ENCODE measurements around the gene RAB37. TPM values are rescaled to one million over a fixed set of nuclear protein-coding genes. Genes with fewer than 3 reads are reported as not detected.

The RAB37 gene
- total RNA-seq, 2 donors from 2014 or later: 0.66 to 0.78 TPM

- DNase-seq (no peak), ATAC-seq (no peak)
- Histone ChIP-seq H3K27me3 (no peaks in the 10 kb centered on the region), H3K4me1 (peaks cover 96% of the 10 kb centered on the region), H3K4me3 (no peak overlapping the region), H3K36me3 (replicated peaks in 1 of 2; ENCODE audit: insufficient read depth in 1 of 2, low read depth in 2 of 2) (no peaks in the 10 kb centered on the region), H3K9me3 (no peaks in the 10 kb centered on the region), H3K27ac (peak overlapping the region in 3 of 4 donors; percentile 80 to 86 (median 83))
- TF ChIP-seq POLR2A (IDR thresholded peaks at IDR 0.05): no peak
- TF ChIP-seq, protein P1, sequence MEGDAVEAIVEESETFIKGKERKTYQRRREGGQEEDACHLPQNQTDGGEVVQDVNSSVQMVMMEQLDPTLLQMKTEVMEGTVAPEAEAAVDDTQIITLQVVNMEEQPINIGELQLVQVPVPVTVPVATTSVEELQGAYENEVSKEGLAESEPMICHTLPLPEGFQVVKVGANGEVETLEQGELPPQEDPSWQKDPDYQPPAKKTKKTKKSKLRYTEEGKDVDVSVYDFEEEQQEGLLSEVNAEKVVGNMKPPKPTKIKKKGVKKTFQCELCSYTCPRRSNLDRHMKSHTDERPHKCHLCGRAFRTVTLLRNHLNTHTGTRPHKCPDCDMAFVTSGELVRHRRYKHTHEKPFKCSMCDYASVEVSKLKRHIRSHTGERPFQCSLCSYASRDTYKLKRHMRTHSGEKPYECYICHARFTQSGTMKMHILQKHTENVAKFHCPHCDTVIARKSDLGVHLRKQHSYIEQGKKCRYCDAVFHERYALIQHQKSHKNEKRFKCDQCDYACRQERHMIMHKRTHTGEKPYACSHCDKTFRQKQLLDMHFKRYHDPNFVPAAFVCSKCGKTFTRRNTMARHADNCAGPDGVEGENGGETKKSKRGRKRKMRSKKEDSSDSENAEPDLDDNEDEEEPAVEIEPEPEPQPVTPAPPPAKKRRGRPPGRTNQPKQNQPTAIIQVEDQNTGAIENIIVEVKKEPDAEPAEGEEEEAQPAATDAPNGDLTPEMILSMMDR (IDR thresholded peaks at IDR 0.05): no peak
- WGBS, 2 donors: 40 to 80% methylated on average over 1 to 2 of the region's 2 CpGs
- intact Hi-C loops (cut with DNase I): no loop called here
Observed at GRCh38 chr17:74758848-74759168, 21.8 kb downstream of the RAB37 start.

DNA sequence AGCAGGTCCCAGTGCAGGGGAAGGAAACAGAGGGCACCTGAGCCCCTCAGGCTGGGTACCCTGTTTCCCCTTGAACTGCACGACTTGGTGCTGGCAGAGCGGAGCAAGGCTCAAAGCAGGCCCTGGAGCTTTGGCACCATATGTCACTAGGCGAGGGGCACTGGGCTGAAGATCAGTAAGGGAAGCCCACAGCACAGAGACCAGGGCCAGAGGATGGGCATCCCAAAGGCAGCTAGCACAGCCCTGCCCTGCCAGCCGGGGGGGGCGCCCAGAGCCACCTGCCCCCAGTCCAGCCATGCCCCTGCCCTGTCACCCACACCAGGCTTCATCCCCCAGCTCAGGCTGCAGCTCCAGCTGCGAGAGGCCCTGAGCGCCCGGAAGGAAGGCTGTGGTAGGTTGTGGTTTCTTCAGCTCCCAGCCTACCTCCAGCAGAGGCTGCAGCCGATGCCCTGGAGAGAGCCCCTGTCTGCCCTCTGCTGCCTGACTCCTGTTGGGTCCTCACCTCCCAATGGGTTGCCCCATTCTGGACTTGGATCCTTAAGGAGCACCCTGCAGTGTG, 22.3 kb downstream of the RAB37 start:
- H3K4me1 ChIP-seq: peaks cover 97% of the 10 kb centered on the region
- TF ChIP-seq, protein P1 (IDR thresholded peaks at IDR 0.05): no peak
- TF ChIP-seq POLR2A (IDR thresholded peaks at IDR 0.05): no peak
- 44 to 50% methylated on average over 2 to 7 of the region's 9 CpGs for WGBS, 2 donors
- no peaks in the 10 kb centered on the region for H3K36me3 ChIP-seq (replicated peaks in 1 of 2; ENCODE audit: insufficient read depth in 1 of 2, low read depth in 2 of 2)
- intact Hi-C loops (cut with DNase I): no loop called here
- H3K27ac ChIP-seq: peak overlapping the region; percentile 55 to 86 (median 82)
- no peaks in the 10 kb centered on the region for H3K27me3 ChIP-seq
- no peaks in the 10 kb centered on the region for H3K9me3 ChIP-seq
- DNase-seq (no peak), ATAC-seq (no peak)
- no peak overlapping the region for H3K4me3 ChIP-seq

GRCh38 chr17:74759941-74760340, 22.9 kb downstream of the RAB37 start:
- intact Hi-C loops (cut with DNase I): no loop called here
- no peak overlapping the region for H3K4me3 ChIP-seq
- TF ChIP-seq, protein P1 (IDR thresholded peaks at IDR 0.05): no peak
- TF ChIP-seq POLR2A (IDR thresholded peaks at IDR 0.05): peak in 2 of 3 donors; percentile 52 to 57
- H3K9me3 ChIP-seq: no peaks in the 10 kb centered on the region
- H3K36me3 ChIP-seq (replicated peaks in 1 of 2; ENCODE audit: insufficient read depth in 1 of 2, low read depth in 2 of 2): no peaks in the 10 kb centered on the region
- peaks cover 93% of the 10 kb centered on the region for H3K4me1 ChIP-seq
- H3K27ac ChIP-seq: peak overlapping the region; percentile 55 to 86 (median 82)
- DNase-seq: peak; percentile 62 to 78 (median 76)
- peak; percentile 68 for ATAC-seq
- 33 to 56% methylated on average over 5 to 10 of the region's 10 CpGs for WGBS, 2 donors
- H3K27me3 ChIP-seq: no peaks in the 10 kb centered on the region

- TF ChIP-seq POLR2A (IDR thresholded peaks at IDR 0.05): no peak
- TF ChIP-seq, protein P1 (IDR thresholded peaks at IDR 0.05): no peak
- peaks cover 88% of the 10 kb centered on the region for H3K4me1 ChIP-seq
Observed at GRCh38 chr17:74760404-74761105, 23.5 kb downstream of the RAB37 start.

More at GRCh38 chr17:74760404-74761105, 23.5 kb downstream of the RAB37 start:
- ATAC-seq (peak; percentile 24), DNase-seq (peak in 1 of 4 donors; percentile 57)
- Histone ChIP-seq H3K9me3 (no peaks in the 10 kb centered on the region), H3K36me3 (replicated peaks in 1 of 2; ENCODE audit: insufficient read depth in 1 of 2, low read depth in 2 of 2) (no peaks in the 10 kb centered on the region), H3K27ac (peak overlapping the region; percentile 55 to 86 (median 82)), H3K4me3 (no peak overlapping the region), H3K27me3 (no peaks in the 10 kb centered on the region)
- 46 to 56% methylated on average over 7 of the region's 7 CpGs for WGBS, 2 donors
- intact Hi-C loops (cut with DNase I): no loop called here

Data from body of pancreas (tissue), 4 donors.